Esophagus (tissue), 2 donors: ENCODE results near the gene FAM83E. TPM values are rescaled to one million over a fixed set of nuclear protein-coding genes. Genes with fewer than 3 reads are reported as not detected.

Experiments
- H3K27ac ChIP-seq, 2 donors: one replicate each; pipeline ENCODE4 v1.5.1; 2013; ENCODE audit warnings: low read depth in 2 of 2, mild to moderate bottlenecking in 2 of 2, inconsistent platforms in 1 of 2, low read length in 1 of 2, moderate library complexity in 1 of 2
- H3K27me3 ChIP-seq, 2 donors: one replicate each; pipeline ENCODE4 v1.6.1; 2013; ENCODE audit warnings: low read length in 2 of 2, control low read depth in 1 of 2, mild to moderate bottlenecking in 1 of 2; ENCODE audit not compliant: insufficient read depth in 2 of 2, control insufficient read depth in 1 of 2
- H3K36me3 ChIP-seq, 2 donors: one replicate each; pipeline ENCODE4 v1.6.1; 2013; ENCODE audit warnings: low read length in 1 of 2; ENCODE audit not compliant: control insufficient read depth in 2 of 2, insufficient read depth in 2 of 2
- H3K4me1 ChIP-seq, 2 donors: one replicate each; pipeline ENCODE4 v1.6.1; 2013; ENCODE audit warnings: low read length in 1 of 2; ENCODE audit not compliant: control insufficient read depth in 2 of 2, insufficient read depth in 2 of 2
- H3K4me3 ChIP-seq, 2 donors: one replicate each; pipeline ENCODE4 v1.5.1; 2013; ENCODE audit warnings: low read length in 2 of 2, mild to moderate bottlenecking in 2 of 2, low read depth in 1 of 2, moderate library complexity in 1 of 2
- H3K9me3 ChIP-seq, 2 donors: one replicate each; pipeline ENCODE4 v1.6.1; 2013; ENCODE audit warnings: mild to moderate bottlenecking in 2 of 2, low read depth in 1 of 2, low read length in 1 of 2, moderate library complexity in 1 of 2; ENCODE audit not compliant: control insufficient read depth in 2 of 2, insufficient read depth in 1 of 2
- WGBS, 2 donors: extraction: QIAGEN DNeasy Blood & Tissue Kit; methylation state at CpG; one replicate each; pipeline ENCODE4 v1.1.7; 2013; 5-methylcytosine and 5-hydroxymethylcytosine counted together
- polyA plus RNA-seq, 2 donors: library from polyadenylated mRNA; stranded (reverse); fragments of 200-250 nt; gene quantifications; one replicate each; pipeline ENCODE4 v1.2.3, GENCODE V29; 2013
- donor health status: healthy with polysubstance abuse.
- donor health status: Bipolar disorder and iron deficiency.

The FAM83E gene
- polyA plus RNA-seq, 2 donors: 6.5 to 26.7 TPM

- peak overlapping the region in 1 of 2 donors; percentile 57 for H3K27ac ChIP-seq
- peaks cover 0 to 13% of the 10 kb centered on the region in 2 donors for H3K4me1 ChIP-seq
- 44 to 78% methylated on average over 7 of the region's 7 CpGs for WGBS, 2 donors
These were observed 49.8 kb downstream of the FAM83E start for GRCh38 chr19:48565090-48565489.

More at GRCh38 chr19:48565090-48565489, 49.8 kb downstream of the FAM83E start:
- no peaks in the 10 kb centered on the region for H3K27me3 ChIP-seq
- no peaks in the 10 kb centered on the region for H3K9me3 ChIP-seq
- H3K36me3 ChIP-seq: peaks cover 0 to under 1% of the 10 kb centered on the region in 2 donors
- no peak overlapping the region for H3K4me3 ChIP-seq

Other genes starting within 250 kb of the FAM83E start
- 10 to 100 TPM; 62.7 to 70.2 TPM for gene KDELR1, start 223.5 kb downstream of the FAM83E start, polyA plus RNA-seq
- gene GRIN2D, start 221.4 kb downstream of the FAM83E start, polyA plus RNA-seq: under 1 TPM; 0.06 to 0.08 TPM
- 10 to 100 TPM in 1 of 2 donors, 1 to 10 TPM in 1; 6.2 to 18.1 TPM for gene GRWD1, start 169.1 kb downstream of the FAM83E start, polyA plus RNA-seq
- gene KCNJ14, start 159.5 kb downstream of the FAM83E start, polyA plus RNA-seq: 1 to 10 TPM in 1 of 2 donors, under 1 TPM in 1; 0.54 to 1.0 TPM
- 10 to 100 TPM; 52.2 to 59.3 TPM for gene CYTH2, start 145.7 kb downstream of the FAM83E start, polyA plus RNA-seq
- 1 to 10 TPM; 2.9 to 7.5 TPM for gene LMTK3, start 103.2 kb downstream of the FAM83E start, polyA plus RNA-seq
- 100 to 1,000 TPM; 295 to 320 TPM for gene SULT2B1, start 62.9 kb downstream of the FAM83E start, polyA plus RNA-seq
- 1 to 10 TPM; 1.2 to 1.9 TPM for gene SPACA4, start 8.3 kb downstream of the FAM83E start, polyA plus RNA-seq
- 1,000 to 10,000 TPM; 2,667 to 2,860 TPM for gene RPL18, start 4.1 kb upstream of the FAM83E start, polyA plus RNA-seq
- 10 to 100 TPM in 1 of 2 donors, 1 to 10 TPM in 1; 9.0 to 15.5 TPM for gene SPHK2, start 4.4 kb upstream of the FAM83E start, polyA plus RNA-seq
- 10 to 100 TPM in 1 of 2 donors, 1 to 10 TPM in 1; 8.9 to 13.3 TPM for gene DBP, start 22.3 kb upstream of the FAM83E start, polyA plus RNA-seq
- gene CA11, start 31.1 kb upstream of the FAM83E start, polyA plus RNA-seq: 10 to 100 TPM in 1 of 2 donors, 1 to 10 TPM in 1; 6.8 to 12.7 TPM
- under 1 TPM; 0.25 to 0.39 TPM for gene NTN5, start 57.9 kb upstream of the FAM83E start, polyA plus RNA-seq
- 10 to 100 TPM; 34.5 to 51.8 TPM for gene FUT2, start 80.9 kb upstream of the FAM83E start, polyA plus RNA-seq
- gene MAMSTR, start 104.6 kb upstream of the FAM83E start, polyA plus RNA-seq: 1 to 10 TPM in 1 of 2 donors, under 1 TPM in 1; 0.96 to 1.6 TPM
- gene RASIP1, start 125.5 kb upstream of the FAM83E start, polyA plus RNA-seq: 10 to 100 TPM in 1 of 2 donors, 1 to 10 TPM in 1; 7.0 to 11.4 TPM
- under 1 TPM; 0.16 to 0.39 TPM for gene IZUMO1, start 131.8 kb upstream of the FAM83E start, polyA plus RNA-seq
- gene FUT1, start 137.6 kb upstream of the FAM83E start, polyA plus RNA-seq: 1 to 10 TPM; 1.1 to 2.4 TPM
- gene FGF21, start 140.4 kb upstream of the FAM83E start, polyA plus RNA-seq: not detected
- gene BCAT2, start 196.0 kb upstream of the FAM83E start, polyA plus RNA-seq: 10 to 100 TPM; 21.9 to 31.4 TPM
- 1 to 10 TPM; 2.2 to 3.4 TPM for gene HSD17B14, start 221.4 kb upstream of the FAM83E start, polyA plus RNA-seq